ENCODE results near the gene LTB4R2.

GRCh38 chr14:24325963-24326362 lies 16.0 kb downstream of the LTB4R2 start:
- TF ChIP-seq CTCF (IDR thresholded peaks at IDR 0.05) (no peak), POLR2A (IDR thresholded peaks at IDR 0.05) (no peak)

All from right lobe of liver (tissue), 4 donors.